Fibroblast of skin of left quadriceps (primary cell): ENCODE measurements around the gene DRP2.
"Not testable (repeated sequence)": the region's sequence is repeated elsewhere in the genome, so short reads cannot be mapped to it uniquely, and the experiment has no call there.

ENCODE experiments used
- DNase-seq, 2 experiments: peaks; one replicate each; pipeline ENCODE4 v3.0.0-alpha.2; 2013; ENCODE audit warnings: low read depth in 2 of 2

DRP2 gene, protein sequence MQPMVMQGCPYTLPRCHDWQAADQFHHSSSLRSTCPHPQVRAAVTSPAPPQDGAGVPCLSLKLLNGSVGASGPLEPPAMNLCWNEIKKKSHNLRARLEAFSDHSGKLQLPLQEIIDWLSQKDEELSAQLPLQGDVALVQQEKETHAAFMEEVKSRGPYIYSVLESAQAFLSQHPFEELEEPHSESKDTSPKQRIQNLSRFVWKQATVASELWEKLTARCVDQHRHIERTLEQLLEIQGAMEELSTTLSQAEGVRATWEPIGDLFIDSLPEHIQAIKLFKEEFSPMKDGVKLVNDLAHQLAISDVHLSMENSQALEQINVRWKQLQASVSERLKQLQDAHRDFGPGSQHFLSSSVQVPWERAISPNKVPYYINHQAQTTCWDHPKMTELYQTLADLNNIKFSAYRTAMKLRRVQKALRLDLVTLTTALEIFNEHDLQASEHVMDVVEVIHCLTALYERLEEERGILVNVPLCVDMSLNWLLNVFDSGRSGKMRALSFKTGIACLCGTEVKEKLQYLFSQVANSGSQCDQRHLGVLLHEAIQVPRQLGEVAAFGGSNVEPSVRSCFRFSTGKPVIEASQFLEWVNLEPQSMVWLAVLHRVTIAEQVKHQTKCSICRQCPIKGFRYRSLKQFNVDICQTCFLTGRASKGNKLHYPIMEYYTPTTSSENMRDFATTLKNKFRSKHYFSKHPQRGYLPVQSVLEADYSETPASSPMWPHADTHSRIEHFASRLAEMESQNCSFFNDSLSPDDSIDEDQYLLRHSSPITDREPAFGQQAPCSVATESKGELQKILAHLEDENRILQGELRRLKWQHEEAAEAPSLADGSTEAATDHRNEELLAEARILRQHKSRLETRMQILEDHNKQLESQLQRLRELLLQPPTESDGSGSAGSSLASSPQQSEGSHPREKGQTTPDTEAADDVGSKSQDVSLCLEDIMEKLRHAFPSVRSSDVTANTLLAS

GRCh38 chrX:101219116-101219863, at the start of gene DRP2:
DRP2 (plus strand) TSS chrX:101219786; CDS start chrX:101231648, 11,862 bp downstream.
- no peak for DNase-seq

GRCh38 chrX:101171883-101172400, 47.6 kb upstream of the DRP2 start:
- no peak for DNase-seq

- DNase-seq = no peak
Measured at GRCh38 chrX:101176439-101176838, 43.1 kb upstream of the DRP2 start.

GRCh38 chrX:101184876-101185275, 34.7 kb upstream of the DRP2 start:
- DNase-seq = not testable (repeated sequence)

GRCh38 chrX:101187961-101188360, 31.6 kb upstream of the DRP2 start:
- not testable (repeated sequence) for DNase-seq

GRCh38 chrX:101190736-101191135, 28.9 kb upstream of the DRP2 start:
- no peak for DNase-seq

GRCh38 chrX:101191217-101191750, 28.3 kb upstream of the DRP2 start:
- no peak for DNase-seq

GRCh38 chrX:101195442-101196173, 24.0 kb upstream of the DRP2 start:
- DNase-seq = no peak

DNA sequence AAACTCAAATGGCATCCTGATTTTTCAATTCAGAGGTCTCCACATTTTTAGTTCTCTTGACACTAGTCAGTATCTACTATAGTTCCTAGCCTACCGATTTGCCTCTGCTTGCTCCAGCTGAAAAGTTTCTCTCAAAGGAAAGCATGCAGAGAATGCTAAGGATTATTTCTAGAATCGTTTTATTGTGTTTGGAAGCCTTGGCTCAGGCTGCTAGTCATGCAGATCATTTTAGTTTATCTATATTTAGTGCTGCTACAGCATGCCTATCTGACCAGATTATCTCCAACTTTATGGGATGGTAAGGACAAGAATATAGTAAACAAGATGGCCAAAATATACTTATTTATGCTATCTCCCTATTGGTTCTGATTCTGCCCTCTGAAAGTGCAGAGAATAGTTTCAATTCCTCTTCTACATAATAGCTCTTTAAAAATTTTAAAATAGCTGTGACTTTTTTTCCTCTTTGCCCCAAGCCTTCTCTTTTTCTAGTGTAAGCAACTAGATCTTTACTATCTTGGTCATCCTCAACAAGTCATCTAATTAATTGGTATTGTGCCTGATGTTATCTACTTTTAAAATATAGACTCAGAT, 15.7 kb upstream of the DRP2 start:
- no peak for DNase-seq

DNA sequence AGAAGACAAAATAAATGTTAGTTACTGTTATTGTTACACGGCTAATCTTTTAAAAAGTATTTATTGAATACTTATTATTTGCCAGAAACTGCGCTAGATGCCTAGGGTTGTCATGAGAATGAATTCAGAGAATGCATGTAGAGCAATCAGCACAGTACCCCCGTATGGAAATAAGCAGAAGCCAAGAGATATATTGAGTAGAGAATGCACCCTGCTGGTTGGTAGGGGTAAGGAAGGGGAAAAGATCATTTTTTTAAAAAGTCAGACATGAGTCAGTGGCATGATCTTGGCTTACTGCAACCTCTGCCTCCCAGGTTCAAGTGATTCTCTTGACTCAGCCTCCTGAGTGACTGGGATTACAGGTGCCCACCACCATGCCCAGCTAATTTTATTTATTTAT, 13.1 kb upstream of the DRP2 start:
- no peak for DNase-seq

- DNase-seq = no peak
Measured at GRCh38 chrX:101208152-101208905, 11.3 kb upstream of the DRP2 start.

GRCh38 chrX:101210630-101211029, 9.0 kb upstream of the DRP2 start:
- no peak for DNase-seq

- no peak for DNase-seq
Measured at GRCh38 chrX:101217689-101218088, 1.9 kb upstream of the DRP2 start.

DNA sequence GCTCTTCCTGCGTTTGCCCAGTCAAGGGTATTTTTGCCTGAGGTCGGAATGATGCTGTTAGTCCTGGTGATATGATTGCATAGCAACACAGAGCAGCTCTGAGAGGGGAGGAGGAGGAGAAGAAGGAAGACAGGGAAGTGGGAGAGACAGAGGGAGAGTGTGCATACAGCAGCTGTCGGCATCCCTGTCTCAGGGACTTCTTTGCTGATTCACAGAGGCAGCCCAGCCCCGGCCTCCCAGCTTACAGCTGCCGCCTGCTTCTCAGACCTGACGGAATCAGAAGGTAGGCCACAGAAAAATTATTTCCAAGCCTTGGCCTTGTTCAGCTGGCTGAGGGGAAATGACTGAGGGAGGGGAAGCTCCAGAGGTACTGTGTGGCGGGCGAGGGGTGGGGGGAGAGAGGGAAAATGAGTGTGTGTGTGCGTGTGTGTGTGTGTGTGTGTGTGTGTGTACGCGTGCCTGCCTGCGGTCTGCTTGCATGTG, 319 bp downstream of the DRP2 start:
- DNase-seq = no peak

- DNase-seq = no peak
Measured at GRCh38 chrX:101220662-101221260, 1.2 kb downstream of the DRP2 start.

GRCh38 chrX:101223226-101223625, 3.6 kb downstream of the DRP2 start:
- no peak for DNase-seq

DNA sequence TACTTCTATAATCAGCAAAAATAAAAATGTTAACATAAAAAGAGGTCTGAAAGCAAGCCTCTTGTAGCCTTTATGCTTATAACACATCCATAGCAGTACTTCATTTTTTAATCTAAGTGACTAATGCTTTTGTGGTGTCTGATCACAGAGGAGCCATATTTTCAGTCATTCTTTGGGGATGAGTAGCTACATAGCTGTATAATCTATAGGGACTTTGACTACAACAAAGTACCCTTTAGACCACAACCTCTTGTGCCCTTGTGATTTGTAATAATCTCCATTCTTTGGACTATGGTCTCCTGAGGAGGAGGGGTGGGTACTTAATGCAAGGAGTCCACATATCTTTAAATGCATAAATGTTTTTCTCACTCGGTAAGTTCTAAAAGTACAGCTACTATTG, 9.6 kb downstream of the DRP2 start:
- peak; percentile 55 to 59 for DNase-seq

DNA sequence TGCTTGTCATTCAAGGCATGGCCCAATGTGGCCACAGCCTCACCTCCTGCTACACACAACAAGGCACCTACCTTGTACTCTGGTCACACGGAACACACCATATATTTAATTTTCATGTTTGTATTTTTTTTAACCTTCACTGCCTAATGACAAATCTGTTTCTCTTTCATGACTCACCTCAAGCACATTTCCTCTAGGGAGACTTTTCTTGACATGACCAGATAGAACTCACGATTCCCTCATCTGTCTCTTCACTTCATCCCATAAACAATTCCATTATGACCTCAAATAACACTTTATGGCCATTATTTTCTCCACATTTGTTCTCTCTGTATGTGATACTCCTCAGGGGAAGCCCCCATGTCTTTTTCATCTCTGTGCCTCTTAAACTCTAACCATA, 11.1 kb downstream of the DRP2 start:
- no peak for DNase-seq

- no peak for DNase-seq
Measured at GRCh38 chrX:101231080-101231479, 11.5 kb downstream of the DRP2 start.
